Measurements from ENCODE around the gene TMPRSS13.

TMPRSS13 gene

GRCh38 chr11:117885777-117886176 is 43.4 kb downstream of the TMPRSS13 start:
- TF ChIP-seq CTCF (IDR thresholded peaks at IDR 0.05; ENCODE audit: insufficient read depth, missing control alignments) = no peak
- DNase-seq (ENCODE audit: insufficient read length, low spot score) (no peak), FAIRE-seq (no peak)

GRCh38 chr11:117884994-117885393 is 44.2 kb downstream of the TMPRSS13 start:
- DNase-seq (ENCODE audit: insufficient read length, low spot score) (no peak), FAIRE-seq (no peak)
- TF ChIP-seq CTCF (IDR thresholded peaks at IDR 0.05; ENCODE audit: insufficient read depth, missing control alignments) = no peak

GRCh38 chr11:117883063-117883462 is 46.1 kb downstream of the TMPRSS13 start:
- TF ChIP-seq CTCF (IDR thresholded peaks at IDR 0.05; ENCODE audit: insufficient read depth, missing control alignments) = no peak
- FAIRE-seq = no peak
- DNase-seq (ENCODE audit: insufficient read length, low spot score) = no peak

- TF ChIP-seq CTCF (IDR thresholded peaks at IDR 0.05; ENCODE audit: insufficient read depth, missing control alignments) = no peak
- DNase-seq (ENCODE audit: insufficient read length, low spot score) (no peak), FAIRE-seq (no peak)
Measured at GRCh38 chr11:117882311-117882905, 46.8 kb downstream of the TMPRSS13 start.

- DNase-seq (ENCODE audit: insufficient read length, low spot score) (no peak), FAIRE-seq (no peak)
- no peak for TF ChIP-seq CTCF (IDR thresholded peaks at IDR 0.05; ENCODE audit: insufficient read depth, missing control alignments)
Measured at GRCh38 chr11:117881217-117881616, 48.0 kb downstream of the TMPRSS13 start.

- TF ChIP-seq CTCF (IDR thresholded peaks at IDR 0.05; ENCODE audit: insufficient read depth, missing control alignments) = no peak
- FAIRE-seq (no peak), DNase-seq (ENCODE audit: insufficient read length, low spot score) (no peak)
Measured at GRCh38 chr11:117879516-117880480, 49.4 kb downstream of the TMPRSS13 start.

All from D721Med (cell line).